OCI-LY3 (cell line): ENCODE measurements around the gene CAPN1.

Experiments used
- CTCF ChIP-seq: fragments of 200-600, 300-600 bp; sonication (generic); IDR thresholded peaks from 2 replicates; pipeline ENCODE4 v1.5.1; 2014; ENCODE audit warnings: antibody characterized with exemption, low read length, low read depth
- EZH2phosphoT487 ChIP-seq: fragments of 200-600 bp; shearing (Covaris generic); IDR thresholded peaks from 2 replicates; pipeline ENCODE4 v1.6.1; 2018; ENCODE audit warnings: antibody characterized with exemption, mixed run types, low read depth

- no peak for TF ChIP-seq CTCF
- TF ChIP-seq EZH2phosphoT487, result no peak
These were observed 1.6 kb downstream of the CAPN1 start for GRCh38 chr11:65183201-65183891.
